H1 (cell line): Measurements from ENCODE around the gene LMO4. TPM values are rescaled to one million over a fixed set of nuclear protein-coding genes. Genes with fewer than 3 reads are reported as not detected.

Experiments
- CTCF ChIA-PET: fragments of 300-600 bp; sonication (Branson Sonifier 250); formaldehyde crosslinking; loops from one replicate; lab custom pipeline; 2021; ENCODE audit not compliant: partially characterized antibody; lab: Charles Lee
- POLR2A ChIA-PET: fragments of 300-600 bp; sonication (Branson Sonifier 250); formaldehyde crosslinking; loops from one replicate; lab custom pipeline; 2021; ENCODE audit warnings: inconsistent platforms; ENCODE audit not compliant: partially characterized antibody; lab: Charles Lee
- DNase-seq, 2 experiments: peaks; one replicate each; pipeline versions ENCODE4 v3.0.0 to v3.0.0-alpha.2; 2010 to 2022; ENCODE audit warnings: low spot score in 2 of 2, low read depth in 1 of 2, mixed read lengths in 1 of 2
- FAIRE-seq: peaks from 2 replicates; lab custom pipeline; 2011; peaks lifted over from hg19 to GRCh38; lab: Jason Lieb, UNC
- H2AFZ ChIP-seq: 2 replicates; pipeline ENCODE4 v1.8.1; 2012; ENCODE audit warnings: low read length, inconsistent platforms
- H2AK5ac ChIP-seq: 2 replicates; pipeline ENCODE4 v1.6.1; 2013; ENCODE audit warnings: low read depth, low read length
- H2BK120ac ChIP-seq: replicated peaks from 2 replicates; pipeline ENCODE3; 2013; ENCODE audit warnings: low read depth, low read length, inconsistent platforms
- H2BK12ac ChIP-seq: 2 replicates; pipeline ENCODE4 v1.6.1; 2013; ENCODE audit warnings: low read depth, low read length
- H2BK15ac ChIP-seq: 2 replicates; pipeline ENCODE4 v1.6.1; 2013; ENCODE audit warnings: low read length
- H2BK20ac ChIP-seq: 2 replicates; pipeline ENCODE4 v1.6.1; 2013; ENCODE audit warnings: low read length
- H2BK5ac ChIP-seq: 2 replicates; pipeline ENCODE4 v1.6.1; 2013; ENCODE audit warnings: low read depth, low read length
- H3K14ac ChIP-seq: 2 replicates; pipeline ENCODE4 v1.6.1; 2013; ENCODE audit warnings: inconsistent platforms; ENCODE audit not compliant: insufficient read length
- H3K18ac ChIP-seq: 2 replicates; pipeline ENCODE4 v1.6.1; 2013; ENCODE audit warnings: low read length; ENCODE audit errors: extremely low read depth
- H3K23ac ChIP-seq: 2 replicates; pipeline ENCODE4 v1.6.1; 2013; ENCODE audit warnings: inconsistent platforms; ENCODE audit not compliant: insufficient read length
- H3K23me2 ChIP-seq: 2 replicates; pipeline ENCODE4 v1.6.1; 2013; ENCODE audit warnings: low read depth, low read length
- H3K27ac ChIP-seq: 2 replicates; pipeline ENCODE4 v1.6.1; 2011; ENCODE audit warnings: low read depth, low read length, inconsistent platforms
- H3K27me3 ChIP-seq, 4 experiments: replicated peaks in 1 of 4; 1 replicate in 1 of 4; 2 replicates in 3 of 4; pipeline versions ENCODE4 v1.6.1 to v1.8.1; 2011 to 2013; ENCODE audit warnings: low read length in 3 of 4, mild to moderate bottlenecking in 3 of 4, inconsistent platforms in 2 of 4, mixed read lengths in 2 of 4, moderate library complexity in 1 of 4; ENCODE audit not compliant: control insufficient read depth in 3 of 4, insufficient read depth in 3 of 4; ENCODE audit errors: extremely low read depth in 1 of 4
- H3K36me3 ChIP-seq, 4 experiments: 2 replicates each; pipeline versions ENCODE4 v1.6.1 to v1.8.1; 2011 to 2013; ENCODE audit warnings: mild to moderate bottlenecking in 4 of 4, low read length in 3 of 4, moderate library complexity in 2 of 4, control low read depth in 1 of 4, inconsistent platforms in 1 of 4; ENCODE audit not compliant: insufficient read depth in 4 of 4, control insufficient read depth in 2 of 4
- H3K4ac ChIP-seq: replicated peaks from 2 replicates; pipeline ENCODE3; 2013; ENCODE audit warnings: low read length, low read depth, mixed read lengths, inconsistent platforms; ENCODE audit not compliant: insufficient read length
- H3K4me1 ChIP-seq, 4 experiments: replicated peaks in 1 of 4; 1 replicate in 1 of 4; 2 replicates in 3 of 4; pipeline versions ENCODE4 v1.6.1 to v1.8.1; 2011 to 2013; ENCODE audit warnings: low read length in 3 of 4, inconsistent platforms in 2 of 4, mixed read lengths in 1 of 4; ENCODE audit not compliant: insufficient read depth in 4 of 4, control insufficient read depth in 3 of 4
- H3K4me2 ChIP-seq, 2 experiments: 2 replicates each; pipeline versions ENCODE4 v1.6.1 to v1.8.1; 2011 to 2013; ENCODE audit warnings: low read depth in 2 of 2, low read length in 2 of 2, control low read depth in 1 of 2, inconsistent platforms in 1 of 2, mild to moderate bottlenecking in 1 of 2; ENCODE audit not compliant: insufficient read depth in 1 of 2
- H3K4me3 ChIP-seq, 4 experiments: fragments of 200-600, 300-600 bp in 1 of 4; sonication (generic), shearing (Covaris generic), sonication (Bioruptor Twin) in 1 of 4; 2 replicates each; pipeline versions ENCODE4 v1.5.1 to v1.8.1; 2011 to 2016; ENCODE audit warnings: low read length in 4 of 4, low read depth in 3 of 4, control low read depth in 2 of 4, inconsistent platforms in 2 of 4, mild to moderate bottlenecking in 2 of 4, mixed read lengths in 1 of 4, moderate library complexity in 1 of 4; ENCODE audit not compliant: insufficient read depth in 2 of 4; ENCODE audit errors: extremely low read depth in 1 of 4
- H3K56ac ChIP-seq: replicated peaks from 2 replicates; pipeline ENCODE3; 2013; ENCODE audit warnings: low read depth, mild to moderate bottlenecking, mixed read lengths, low read length, inconsistent platforms; ENCODE audit not compliant: insufficient read length
- H3K79me1 ChIP-seq: 2 replicates; pipeline ENCODE4 v1.6.1; 2013; ENCODE audit warnings: low read depth, low read length, control low read depth
- H3K79me2 ChIP-seq, 2 experiments: 2 replicates each; pipeline versions ENCODE4 v1.6.1 to v1.8.1; 2012 to 2013; ENCODE audit warnings: low read length in 2 of 2, mild to moderate bottlenecking in 2 of 2, inconsistent platforms in 1 of 2; ENCODE audit not compliant: insufficient read depth in 2 of 2, control insufficient read depth in 1 of 2
- H3K9ac ChIP-seq, 4 experiments: replicated peaks in 1 of 4; 1 replicate in 1 of 4; 2 replicates in 3 of 4; pipeline versions ENCODE4 v1.6.1 to v1.8.1; 2011 to 2013; ENCODE audit warnings: low read depth in 3 of 4, low read length in 3 of 4, control low read depth in 2 of 4, mild to moderate bottlenecking in 2 of 4, moderate library complexity in 2 of 4, inconsistent platforms in 1 of 4; ENCODE audit errors: extremely low read depth in 1 of 4
- H3K9me3 ChIP-seq, 2 experiments: 2 replicates each; pipeline versions ENCODE4 v1.6.1 to v1.8.1; 2012 to 2013; ENCODE audit warnings: mild to moderate bottlenecking in 2 of 2, moderate library complexity in 2 of 2, control low read depth in 1 of 2, inconsistent platforms in 1 of 2, low read depth in 1 of 2, low read length in 1 of 2, mixed read lengths in 1 of 2; ENCODE audit not compliant: insufficient read depth in 2 of 2
- H4K20me1 ChIP-seq, 2 experiments: replicated peaks in 1 of 2; 2 replicates each; pipeline versions ENCODE3 to v1.8.1; 2011 to 2013; ENCODE audit warnings: inconsistent platforms in 2 of 2, low read length in 2 of 2, mild to moderate bottlenecking in 1 of 2; ENCODE audit not compliant: insufficient read depth in 2 of 2, control insufficient read depth in 1 of 2
- H4K5ac ChIP-seq: 2 replicates; pipeline ENCODE4 v1.6.1; 2013; ENCODE audit warnings: low read length, low read depth, mixed read lengths, inconsistent platforms; ENCODE audit not compliant: insufficient read length
- H4K8ac ChIP-seq: 2 replicates; pipeline ENCODE4 v1.8.0; 2013; ENCODE audit warnings: mild to moderate bottlenecking, moderate library complexity, low read length, inconsistent platforms; ENCODE audit not compliant: insufficient read depth; ENCODE audit errors: extremely low read depth
- H4K91ac ChIP-seq: replicated peaks from 2 replicates; pipeline ENCODE3; 2013; ENCODE audit warnings: low read length, mixed read lengths, inconsistent platforms; ENCODE audit not compliant: insufficient read length
- BACH1 ChIP-seq: IDR thresholded peaks from 2 replicates; pipeline ENCODE4 v1.6.1; 2012; ENCODE audit warnings: low read length, improper control_type of control experiment
- EGR1 ChIP-seq: IDR thresholded peaks from 2 replicates; pipeline ENCODE4 v1.6.1; 2011; ENCODE audit warnings: low read depth, low read length, borderline replicate concordance
- KDM5A ChIP-seq: fragments of 200-600 bp; IDR thresholded peaks from 2 replicates; pipeline ENCODE4 v1.7.1; 2012; ENCODE audit warnings: mild to moderate bottlenecking, low read length, inconsistent platforms, mixed read lengths
- RBBP5 ChIP-seq: IDR thresholded peaks from 2 replicates; pipeline ENCODE4 v1.7.1; 2012; ENCODE audit warnings: low read depth, mild to moderate bottlenecking, inconsistent platforms, low read length, moderate library complexity, borderline replicate concordance
- WGBS, 2 experiments: shearing (Covaris generic) in 1 of 2; methylation state at CpG; one replicate each; pipeline versions ENCODE4 v1.1.6 to v1.1.7; 2013 to 2015; ENCODE audit warnings: low lambda C conversion rate in 2 of 2, mixed read lengths in 2 of 2, inconsistent platforms in 1 of 2, low coverage in 1 of 2, missing lambda C conversion rate in 1 of 2; ENCODE audit not compliant: insufficient replicate concordance in 2 of 2, insufficient coverage in 1 of 2, insufficient read length in 1 of 2; ENCODE audit errors: extremely low coverage in 1 of 2, missing lambda C conversion rate in 1 of 2; 5-methylcytosine and 5-hydroxymethylcytosine counted together
- polyA plus RNA-seq, 7 experiments: library from polyadenylated mRNA; depleted of rRNA in 3 of 7; stranded (reverse) in 5 of 7; unstranded in 2 of 7; fragments of >200 nt in 5 of 7; fragments of 200-250 nt in 2 of 7; gene quantifications; 1 replicate in 5 of 7; 2 replicates in 1 of 7; 4 replicates in 1 of 7; pipeline versions ENCODE4 v1.2.1 to v1.2.3, GENCODE V29; 2011 to 2013; ENCODE audit warnings: missing spikeins in 2 of 7, mixed read lengths in 2 of 7
- total RNA-seq: library from RNA; stranded (reverse); fragmentation: NEBNext Ultra II Directional; extraction: Animal tissue kit (Norgen Biotek cat#: 25700); gene quantifications from 2 replicates; pipeline ENCODE4 v1.2.1, GENCODE V29; 2021
- TF ChIP-seq, protein P1 (sequence below): IDR thresholded peaks from 2 replicates; pipeline ENCODE4 v1.6.1; 2012; ENCODE audit warnings: low read length, inconsistent platforms

Gene LMO4
- total and polyA plus RNA-seq, 2 of the 8 experiments (the other 6 are each of a cell fraction or from before 2014, with no cell fraction given): 71.7 to 98.7 TPM

- no peaks in the 10 kb centered on the region for H3K27me3 ChIP-seq
- H2AK5ac ChIP-seq: no peak overlapping the region
- H3K79me2 ChIP-seq: no peaks in the 10 kb centered on the region
- H2BK12ac ChIP-seq: no peak overlapping the region
- H3K4me2 ChIP-seq: no peak overlapping the region
- H2BK5ac ChIP-seq: no peak overlapping the region
- peaks cover 0 to 7% (median 2%) of the 10 kb centered on the region in 4 experiments; a peak in 3 of 7 replicates for H3K4me1 ChIP-seq
- H2BK20ac ChIP-seq: no peak overlapping the region
- H3K56ac ChIP-seq: no peak overlapping the region
- H3K23me2 ChIP-seq: no peaks in the 10 kb centered on the region; the same call in 1 of the 2 replicates
- no peak overlapping the region for H2AFZ ChIP-seq
- ChIA-PET CTCF (interaction anchor here (0.5 to 2.8 kb wide), 5 partner anchors 13 to 673 kb away, joined by 3 to 13 read pairs (median 3); no protein-coding TSS in a partner anchor), POLR2A (interaction anchor here (0.9 to 13.3 kb wide), 4 partner anchors 10 to 1336 kb away, joined by 3 to 184 read pairs (median 8); partner anchors contain the start of genes LMO4 and PKN2)
- 90% methylated on average over 7 of the region's 7 CpGs; no CpG with 5 or more reads in 1 of the 2 experiments for WGBS, 2 experiments
- no peak overlapping the region for H2BK120ac ChIP-seq
- FAIRE-seq (no peak), DNase-seq (no peak)
- TF ChIP-seq KDM5A: no peak
- no peak for TF ChIP-seq RBBP5
- TF ChIP-seq, protein P1, sequence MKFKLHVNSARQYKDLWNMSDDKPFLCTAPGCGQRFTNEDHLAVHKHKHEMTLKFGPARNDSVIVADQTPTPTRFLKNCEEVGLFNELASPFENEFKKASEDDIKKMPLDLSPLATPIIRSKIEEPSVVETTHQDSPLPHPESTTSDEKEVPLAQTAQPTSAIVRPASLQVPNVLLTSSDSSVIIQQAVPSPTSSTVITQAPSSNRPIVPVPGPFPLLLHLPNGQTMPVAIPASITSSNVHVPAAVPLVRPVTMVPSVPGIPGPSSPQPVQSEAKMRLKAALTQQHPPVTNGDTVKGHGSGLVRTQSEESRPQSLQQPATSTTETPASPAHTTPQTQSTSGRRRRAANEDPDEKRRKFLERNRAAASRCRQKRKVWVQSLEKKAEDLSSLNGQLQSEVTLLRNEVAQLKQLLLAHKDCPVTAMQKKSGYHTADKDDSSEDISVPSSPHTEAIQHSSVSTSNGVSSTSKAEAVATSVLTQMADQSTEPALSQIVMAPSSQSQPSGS: no peak
- no peak for TF ChIP-seq BACH1
- TF ChIP-seq EGR1: no peak
- H3K4ac ChIP-seq: no peak overlapping the region
- H3K14ac ChIP-seq: no peak overlapping the region
- no peak overlapping the region for H4K91ac ChIP-seq
- H3K9me3 ChIP-seq: no peaks in the 10 kb centered on the region
- no peak overlapping the region for H3K27ac ChIP-seq
- no peak overlapping the region for H4K8ac ChIP-seq
- no peak overlapping the region for H3K23ac ChIP-seq
- H3K9ac ChIP-seq: no peak overlapping the region
- peaks cover 2 to 33% (median 13%) of the 10 kb centered on the region in 4 experiments; a peak in 4 of 8 replicates for H3K36me3 ChIP-seq
- H2BK15ac ChIP-seq: no peak overlapping the region
- H3K79me1 ChIP-seq: no peaks in the 10 kb centered on the region
- H3K4me3 ChIP-seq: no peak overlapping the region
- H3K18ac ChIP-seq: no peak overlapping the region
- no peak overlapping the region for H4K5ac ChIP-seq
- peaks cover 0 to 2% of the 10 kb centered on the region in 2 experiments for H4K20me1 ChIP-seq
Measured at GRCh38 chr1:87348341-87349019, 19.8 kb downstream of the LMO4 start.
